CD14-positive monocyte (primary cell): ENCODE measurements around the gene UROD. TPM values are rescaled to one million over a fixed set of nuclear protein-coding genes. Genes with fewer than 3 reads are reported as not detected.
"Not testable (repeated sequence)": the region's sequence is repeated elsewhere in the genome, so short reads cannot be mapped to it uniquely, and the experiment has no call there.

Experiments
- DNase-seq, 3 donors: peaks; one replicate each; pipeline ENCODE4 v3.0.0-alpha.2; 2011 to 2022
- H2AFZ ChIP-seq: 2 replicates; pipeline ENCODE4 v1.6.0; 2012; ENCODE audit warnings: mild to moderate bottlenecking, low read depth, low read length, inconsistent platforms; ENCODE audit not compliant: insufficient read depth, poor library complexity, severe bottlenecking
- H3K27ac ChIP-seq, 2 donors: 1 replicate in 1 of 2; 2 replicates in 1 of 2; pipeline ENCODE4 v1.5.1; 2012 to 2013; ENCODE audit warnings: low read length in 2 of 2, control low read depth in 1 of 2, inconsistent platforms in 1 of 2, low read depth in 1 of 2, mild to moderate bottlenecking in 1 of 2
- H3K27me3 ChIP-seq, 2 donors: one replicate each; pipeline versions ENCODE4 v1.6.0 to v1.6.1; 2011 to 2013; ENCODE audit warnings: low read length in 2 of 2; ENCODE audit not compliant: control insufficient read depth in 2 of 2, insufficient read depth in 2 of 2
- H3K36me3 ChIP-seq, 2 donors: replicated peaks in 1 of 2; 1 replicate in 1 of 2; 2 replicates in 1 of 2; pipeline versions ENCODE4 v1.5.1 to v1.6.1; 2012 to 2013; ENCODE audit warnings: low read length in 2 of 2, control low read depth in 1 of 2, inconsistent platforms in 1 of 2, mild to moderate bottlenecking in 1 of 2; ENCODE audit not compliant: insufficient read depth in 2 of 2, control insufficient read depth in 1 of 2
- H3K4me1 ChIP-seq, 2 donors: 1 replicate in 1 of 2; 2 replicates in 1 of 2; pipeline versions ENCODE4 v1.5.1 to v1.6.1; 2012 to 2013; ENCODE audit warnings: low read length in 2 of 2, control low read depth in 1 of 2, inconsistent platforms in 1 of 2, mild to moderate bottlenecking in 1 of 2, moderate library complexity in 1 of 2; ENCODE audit not compliant: insufficient read depth in 2 of 2, control insufficient read depth in 1 of 2
- H3K4me2 ChIP-seq: replicated peaks from 2 replicates; pipeline ENCODE3; 2012; ENCODE audit warnings: low read length, moderate library complexity, mild to moderate bottlenecking; ENCODE audit not compliant: poor library complexity, severe bottlenecking; ENCODE audit errors: extremely low read depth
- H3K4me3 ChIP-seq, 3 experiments: fragments of 200-600 bp in 1 of 3; sonication (generic) in 1 of 3; replicated peaks in 1 of 3; 1 replicate in 2 of 3; 2 replicates in 1 of 3; pipeline ENCODE4 v1.5.1; 2011 to 2013; ENCODE audit warnings: low read length in 3 of 3, mild to moderate bottlenecking in 3 of 3, control low read depth in 2 of 3, low read depth in 2 of 3, inconsistent platforms in 1 of 3, moderate library complexity in 1 of 3
- H3K79me2 ChIP-seq: 2 replicates; pipeline ENCODE4 v1.6.0; 2012; ENCODE audit warnings: mild to moderate bottlenecking, control low read depth, inconsistent platforms, low read length, moderate library complexity; ENCODE audit not compliant: insufficient read depth
- H3K9ac ChIP-seq: 2 replicates; pipeline ENCODE4 v1.6.0; 2017; ENCODE audit warnings: low read length, mild to moderate bottlenecking; ENCODE audit not compliant: insufficient read depth, poor library complexity, severe bottlenecking
- H3K9me3 ChIP-seq, 2 donors: replicated peaks in 1 of 2; 1 replicate in 1 of 2; 2 replicates in 1 of 2; pipeline versions ENCODE4 v1.5.1 to v1.6.1; 2012 to 2013; ENCODE audit warnings: low read length in 2 of 2, control low read depth in 1 of 2; ENCODE audit not compliant: control insufficient read depth in 1 of 2, insufficient read depth in 1 of 2
- H4K20me1 ChIP-seq: 2 replicates; pipeline ENCODE4 v1.6.0; 2012; ENCODE audit warnings: mild to moderate bottlenecking, low read length, control low read depth, moderate library complexity; ENCODE audit not compliant: insufficient read depth
- H3K27ac Mint-ChIP-seq, 7 donors: one replicate each; pipeline ENCODE4 v1.8.0; 2020; ENCODE audit warnings: mild to moderate bottlenecking in 7 of 7, mixed read lengths in 7 of 7, moderate library complexity in 6 of 7, inconsistent platforms in 2 of 7
- H3K27me3 Mint-ChIP-seq, 3 donors: one replicate each; pipeline ENCODE4 v1.8.0; 2021 to 2022; ENCODE audit warnings: low read depth in 3 of 3, mild to moderate bottlenecking in 3 of 3, mixed read lengths in 3 of 3, moderate library complexity in 3 of 3, inconsistent platforms in 1 of 3
- H3K36me3 Mint-ChIP-seq, 2 donors: one replicate each; pipeline ENCODE4 v1.8.0; 2020; ENCODE audit warnings: mixed read lengths in 2 of 2, inconsistent platforms in 1 of 2, mild to moderate bottlenecking in 1 of 2
- H3K4me1 Mint-ChIP-seq: one replicate; pipeline ENCODE4 v1.8.0; 2020; ENCODE audit warnings: mild to moderate bottlenecking, mixed read lengths
- H3K4me3 Mint-ChIP-seq, 2 donors: one replicate each; pipeline ENCODE4 v1.8.0; 2020; ENCODE audit warnings: mild to moderate bottlenecking in 2 of 2, mixed read lengths in 2 of 2, moderate library complexity in 1 of 2
- H3K9me3 Mint-ChIP-seq, 7 donors: one replicate each; pipeline ENCODE4 v1.8.0; 2020 to 2022; ENCODE audit warnings: mixed read lengths in 7 of 7, mild to moderate bottlenecking in 6 of 7, moderate library complexity in 6 of 7, inconsistent platforms in 2 of 7
- CTCF ChIP-seq: fragments of 200-600 bp; IDR thresholded peaks from one replicate; pipeline ENCODE4 v1.8.0; 2022; ENCODE audit warnings: antibody characterized with exemption, mild to moderate bottlenecking
- WGBS: methylation state at CpG from one replicate; pipeline ENCODE4 v1.1.5; 2013; ENCODE audit warnings: missing lambda C conversion rate; ENCODE audit not compliant: insufficient coverage; 5-methylcytosine and 5-hydroxymethylcytosine counted together
- intact Hi-C, 2 donors: fragments of 100-400 bp; cut with micrococcal nuclease; formaldehyde crosslinking; loops; one replicate each; pipeline versions ENCODE4 v1.15.0 to v1.15.1; 2023
- polyA plus RNA-seq, 3 donors: library from polyadenylated mRNA; depleted of rRNA in 1 of 3; unstranded in 2 of 3; stranded (reverse) in 1 of 3; fragments of 300-500 nt in 2 of 3; fragments of >200 nt in 1 of 3; fragmentation: Illumina TruSeq in 2 of 3; gene quantifications; 1 replicate in 2 of 3; 2 replicates in 1 of 3; pipeline ENCODE4 v1.2.3, GENCODE V29; 2012 to 2021

Gene UROD
- polyA plus RNA-seq, 3 donors: 98.2 to 115 (median 108) TPM

GRCh38 chr1:44999232-44999631 is 12.8 kb upstream of the UROD start:
- no peak overlapping the region for H3K4me3 ChIP-seq
- DNase-seq: no peak
- H3K36me3 ChIP-seq: peaks cover 22 to 28% of the 10 kb centered on the region in 2 donors
- Mint-ChIP-seq H3K27ac (no peak overlapping the region), H3K4me1 (peaks cover 25% of the 10 kb centered on the region), H3K27me3 (peaks cover 0 to 1% (median 0%) of the 10 kb centered on the region in 3 donors), H3K36me3 (peaks cover 24 to 28% of the 10 kb centered on the region in 2 donors), H3K4me3 (no peak overlapping the region), H3K9me3 (peaks cover 0 to 5% (median 0%) of the 10 kb centered on the region in 7 donors)
- H3K4me1 ChIP-seq: peaks cover 15 to 25% of the 10 kb centered on the region in 2 donors
- no peak overlapping the region for H3K27ac ChIP-seq
- H4K20me1 ChIP-seq: no peaks in the 10 kb centered on the region
- H3K27me3 ChIP-seq: no peaks in the 10 kb centered on the region
- no CpG with 5 or more reads among the region's 3 CpGs for WGBS
- intact Hi-C loops: no loop called here
- no peak for TF ChIP-seq CTCF
- no peak overlapping the region for H3K9ac ChIP-seq
- no peaks in the 10 kb centered on the region for H3K79me2 ChIP-seq
- H2AFZ ChIP-seq: no peak overlapping the region
- H3K9me3 ChIP-seq: no peaks in the 10 kb centered on the region
- H3K4me2 ChIP-seq: no peak overlapping the region

- 30% methylated on average over 4 of the region's 7 CpGs for WGBS
- intact Hi-C loops: no loop called here
- Histone ChIP-seq H3K9me3 (no peaks in the 10 kb centered on the region), H3K4me3 (peak overlapping the region in 1 of 3 experiments; percentile 31), H3K36me3 (peaks cover 41 to 46% of the 10 kb centered on the region in 2 donors), H3K79me2 (no peaks in the 10 kb centered on the region), H3K4me2 (peak overlapping the region; percentile 42), H4K20me1 (no peaks in the 10 kb centered on the region), H3K9ac (no peak overlapping the region), H2AFZ (peak overlapping the region; percentile 49), H3K4me1 (peaks cover 15 to 25% of the 10 kb centered on the region in 2 donors), H3K27ac (peak overlapping the region; percentile 43 to 55), H3K27me3 (no peaks in the 10 kb centered on the region)
- peak overlapping the region; percentile 60 to 65 for H3K4me3 Mint-ChIP-seq
- no peak for TF ChIP-seq CTCF
- DNase-seq: peak; percentile 51 to 65 (median 59)
- peaks cover 0 to 2% (median 0%) of the 10 kb centered on the region in 7 donors for H3K9me3 Mint-ChIP-seq
- peaks cover 42 to 46% of the 10 kb centered on the region in 2 donors for H3K36me3 Mint-ChIP-seq
- H3K27me3 Mint-ChIP-seq: peaks cover 0 to 1% (median 0%) of the 10 kb centered on the region in 3 donors
- peaks cover 25% of the 10 kb centered on the region for H3K4me1 Mint-ChIP-seq
- peak overlapping the region; percentile 61 to 88 (median 81) for H3K27ac Mint-ChIP-seq
Observed at GRCh38 chr1:45001011-45001481, 11.0 kb upstream of the UROD start.

GRCh38 chr1:45001576-45001975 is 10.5 kb upstream of the UROD start:
- H2AFZ ChIP-seq, H4K20me1 ChIP-seq, H3K4me3 Mint-ChIP-seq, H3K9me3 Mint-ChIP-seq, H3K9me3 ChIP-seq, H3K4me2 ChIP-seq, H3K9ac ChIP-seq, H3K27me3 Mint-ChIP-seq, H3K4me3 ChIP-seq, intact Hi-C loops, DNase-seq, H3K27me3 ChIP-seq, H3K79me2 ChIP-seq: not testable (repeated sequence)
- Mint-ChIP-seq H3K4me1 (peaks cover 25% of the 10 kb centered on the region), H3K27ac (peak overlapping the region in 5 of 7 donors; percentile 73 to 88 (median 81)), H3K36me3 (peaks cover 48 to 52% of the 10 kb centered on the region in 2 donors)
- Histone ChIP-seq H3K27ac (peak overlapping the region; percentile 43 to 55), H3K4me1 (peaks cover 15 to 25% of the 10 kb centered on the region in 2 donors), H3K36me3 (peaks cover 46 to 51% of the 10 kb centered on the region in 2 donors)
- WGBS: 100% methylated on average over 4 of the region's 8 CpGs
